GM12878 (cell line): ENCODE data around the gene DMBX1. TPM values are rescaled to one million over a fixed set of nuclear protein-coding genes. Genes with fewer than 3 reads are reported as not detected.

Experiments used
- ATAC-seq: fragments of 200-7000 bp; cut with Tn5 transposase; 3 replicates; pipeline ENCODE4 v1.9.1; 2020; ENCODE audit warnings: mild to moderate bottlenecking, moderate library complexity
- BruUV-seq: library from RNA; stranded (reverse); fragments of 400-500 nt; replicated peaks from 2 replicates; lab custom pipeline; 2021; lab: Mats Ljungman, UMichigan
- CTCF ChIA-PET: fragments of 300-600 bp; sonication (Branson Sonifier 250); formaldehyde crosslinking; extraction: SDS; loops from one replicate; lab custom pipeline; 2021; ENCODE audit warnings: inconsistent platforms; lab: Yijun Ruan, JAX
- POLR2A ChIA-PET: fragments of 350-600 bp; formaldehyde crosslinking; extraction: SDS; loops from one replicate; lab custom pipeline; 2021; ENCODE audit warnings: inconsistent platforms; lab: Charles Lee
- RAD21 ChIA-PET: fragments of 300-600 bp; sonication (Branson Sonifier 250); formaldehyde crosslinking; loops from one replicate; lab custom pipeline; 2023; ENCODE audit warnings: antibody characterized with exemption; ENCODE audit not compliant: unreplicated experiment; lab: Charles Lee
- SMC1A ChIA-PET: fragments of 300-600 bp; sonication (Branson Sonifier 250); formaldehyde crosslinking; loops from one replicate; lab custom pipeline; 2023; ENCODE audit not compliant: unreplicated experiment, uncharacterized antibody; lab: Charles Lee
- DNase-seq: peaks from one replicate; pipeline ENCODE4 v3.0.0-alpha.2; 2011; ENCODE audit warnings: low read depth, low spot score
- FAIRE-seq: peaks from 3 replicates; lab custom pipeline; 2011; peaks lifted over from hg19 to GRCh38; lab: Jason Lieb, UNC
- H2AFZ ChIP-seq: 2 replicates; pipeline ENCODE4 v1.6.0; 2011; ENCODE audit warnings: low read depth, low read length, control low read depth; ENCODE audit not compliant: control insufficient read depth
- H3K27ac ChIP-seq: 2 replicates; pipeline ENCODE4 v1.5.1; 2011; ENCODE audit warnings: control low read depth; ENCODE audit not compliant: control insufficient read depth, insufficient read depth
- H3K27me3 ChIP-seq, 2 experiments: replicated peaks in 1 of 2; 2 replicates each; pipeline versions ENCODE4 v1.6.0 to v1.6.1; 2011; ENCODE audit warnings: low read length in 1 of 2; ENCODE audit not compliant: control insufficient read depth in 2 of 2, insufficient read depth in 2 of 2
- H3K36me3 ChIP-seq, 2 experiments: 2 replicates each; pipeline ENCODE4 v1.5.1; 2011; ENCODE audit warnings: low read length in 1 of 2; ENCODE audit not compliant: control insufficient read depth in 2 of 2, insufficient read depth in 2 of 2
- H3K4me1 ChIP-seq: 2 replicates; pipeline ENCODE4 v1.6.1; 2011; ENCODE audit warnings: mild to moderate bottlenecking, low read length, moderate library complexity, mixed read lengths; ENCODE audit not compliant: control insufficient read depth, insufficient read depth
- H3K4me2 ChIP-seq: 2 replicates; pipeline ENCODE4 v1.6.0; 2011; ENCODE audit warnings: control low read depth; ENCODE audit not compliant: control insufficient read depth, insufficient read depth
- H3K4me3 ChIP-seq: fragments of 200-600 bp; sonication (generic); 2 replicates; pipeline ENCODE4 v1.5.1; 2016
- H3K79me2 ChIP-seq: 2 replicates; pipeline ENCODE4 v1.6.0; 2011; ENCODE audit warnings: low read length; ENCODE audit not compliant: control insufficient read depth, insufficient read depth
- H3K9ac ChIP-seq: 2 replicates; pipeline ENCODE4 v1.8.0; 2011; ENCODE audit warnings: low read length, control low read depth, mixed read lengths; ENCODE audit not compliant: control insufficient read depth, insufficient read depth
- H3K9me3 ChIP-seq: replicated peaks from 3 replicates; pipeline ENCODE4 v1.5.1; 2011; ENCODE audit warnings: mild to moderate bottlenecking, low read length; ENCODE audit not compliant: control insufficient read depth, insufficient read depth
- H4K20me1 ChIP-seq: 2 replicates; pipeline ENCODE4 v1.6.0; 2011; ENCODE audit not compliant: control insufficient read depth, insufficient read depth
- NFIC ChIP-seq: IDR thresholded peaks from 2 replicates; pipeline ENCODE4 v1.6.1; 2012; ENCODE audit warnings: low read depth, mild to moderate bottlenecking, inconsistent platforms, low read length, moderate library complexity
- SMC3 ChIP-seq: IDR thresholded peaks from 2 replicates; pipeline ENCODE4 v1.6.1; 2011; ENCODE audit warnings: low read length, improper control_type of control experiment, borderline replicate concordance
- ZNF384 ChIP-seq: IDR thresholded peaks from 2 replicates; pipeline ENCODE4 v1.6.1; 2012; ENCODE audit warnings: low read depth, mild to moderate bottlenecking, low read length, improper control_type of control experiment, borderline replicate concordance
- WGBS: methylation state at CpG from one replicate; pipeline ENCODE4 v1.1.6; 2016; ENCODE audit warnings: low lambda C conversion rate; ENCODE audit not compliant: insufficient replicate concordance, insufficient coverage; ENCODE audit errors: missing lambda C conversion rate; 5-methylcytosine and 5-hydroxymethylcytosine counted together
- in situ Hi-C: fragments of 300-500 bp; cut with MboI; formaldehyde crosslinking; loops from 9 replicates; pipeline ENCODE4 v1.14.3; 2018; ENCODE audit warnings: mixed read lengths
- intact Hi-C: fragments of 100-400 bp; cut with micrococcal nuclease; formaldehyde crosslinking; loops from one replicate; pipeline ENCODE4 v1.14.2; 2022; ENCODE audit not compliant: unreplicated experiment
- polyA plus RNA-seq, 11 experiments: library from polyadenylated mRNA; depleted of rRNA in 4 of 11; unstranded in 6 of 11; stranded (reverse) in 5 of 11; fragments of >200 nt; fragmentation: Nextera tagmentation in 4 of 11; fragmentation: Illumina TruSeq in 1 of 11; extraction: Ambion mirVana in 4 of 11; extraction: Trizol in 1 of 11; gene quantifications; 1 replicate in 1 of 11; 2 replicates in 10 of 11; pipeline versions ENCODE4 v1.2.1 to v1.2.3, GENCODE V29; 2011 to 2016; ENCODE audit warnings: inconsistent platforms in 2 of 11, missing spikeins in 2 of 11, low read depth in 1 of 11
- total RNA-seq, 4 experiments: library from RNA; depleted of rRNA in 3 of 4; stranded (reverse); fragments of >200 nt in 3 of 4; fragmentation: Illumina TruSeq in 1 of 4; extraction: Trizol in 1 of 4; gene quantifications; 2 replicates each; pipeline versions ENCODE4 v1.2.1 to v1.2.3, GENCODE V29; 2013 to 2021
- TF ChIP-seq, protein P1 (sequence below): fragments of 450-650 bp; IDR thresholded peaks from 2 replicates; pipeline ENCODE4 v1.6.1; 2017; ENCODE audit warnings: mild to moderate bottlenecking, moderate library complexity
- TF ChIP-seq, protein P2 (sequence below): fragments of 450-650 bp; IDR thresholded peaks from 2 replicates; pipeline ENCODE4 v1.6.1; 2016; ENCODE audit warnings: mild to moderate bottlenecking, moderate library complexity, borderline replicate concordance

Gene DMBX1
- total and polyA plus RNA-seq, 10 of the 15 experiments (the other 5 are each of a cell fraction or from before 2014, with no cell fraction given): 0.03 TPM; not detected in 9

DNA sequence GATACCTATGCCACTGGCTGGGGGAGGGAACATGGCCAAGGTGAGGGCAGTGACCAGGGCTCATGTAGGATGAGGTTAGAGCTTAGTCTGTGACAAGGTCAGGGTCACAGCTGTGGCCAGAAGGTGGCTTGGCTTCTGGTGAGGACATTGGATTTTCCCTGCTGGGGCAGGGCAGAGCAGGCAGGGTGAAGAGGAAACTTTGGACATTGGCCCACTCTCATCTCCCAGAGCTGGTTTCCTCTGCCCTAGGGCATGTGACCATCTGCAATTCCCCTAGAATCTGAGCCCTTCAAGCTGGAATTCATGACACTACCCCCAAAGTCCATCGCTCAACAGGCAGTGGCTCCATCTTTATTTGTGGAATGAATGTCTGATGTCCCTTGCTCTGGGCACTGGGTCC lies 5.3 kb downstream of the DMBX1 start:
- no peak for FAIRE-seq
- intact Hi-C loops: no loop called here
- Histone ChIP-seq H3K4me1 (no peaks in the 10 kb centered on the region), H3K9me3 (no peaks in the 10 kb centered on the region), H3K36me3 (no peaks in the 10 kb centered on the region), H3K27ac (no peak overlapping the region), H3K4me3 (no peak overlapping the region), H4K20me1 (no peaks in the 10 kb centered on the region), H3K27me3 (peaks cover 18 to 24% of the 10 kb centered on the region in 2 experiments), H3K9ac (no peak overlapping the region), H3K4me2 (no peak overlapping the region), H3K79me2 (no peaks in the 10 kb centered on the region), H2AFZ (no peak overlapping the region)
- in situ Hi-C loops: no loop called here
- WGBS: 13% methylated on average over 1 of the region's 1 CpG
- POLR2A ChIA-PET: no interaction called here
- no peak for ATAC-seq
- no peak for DNase-seq
- BruUV-seq: no TSS peak
- TF ChIP-seq, protein P1, sequence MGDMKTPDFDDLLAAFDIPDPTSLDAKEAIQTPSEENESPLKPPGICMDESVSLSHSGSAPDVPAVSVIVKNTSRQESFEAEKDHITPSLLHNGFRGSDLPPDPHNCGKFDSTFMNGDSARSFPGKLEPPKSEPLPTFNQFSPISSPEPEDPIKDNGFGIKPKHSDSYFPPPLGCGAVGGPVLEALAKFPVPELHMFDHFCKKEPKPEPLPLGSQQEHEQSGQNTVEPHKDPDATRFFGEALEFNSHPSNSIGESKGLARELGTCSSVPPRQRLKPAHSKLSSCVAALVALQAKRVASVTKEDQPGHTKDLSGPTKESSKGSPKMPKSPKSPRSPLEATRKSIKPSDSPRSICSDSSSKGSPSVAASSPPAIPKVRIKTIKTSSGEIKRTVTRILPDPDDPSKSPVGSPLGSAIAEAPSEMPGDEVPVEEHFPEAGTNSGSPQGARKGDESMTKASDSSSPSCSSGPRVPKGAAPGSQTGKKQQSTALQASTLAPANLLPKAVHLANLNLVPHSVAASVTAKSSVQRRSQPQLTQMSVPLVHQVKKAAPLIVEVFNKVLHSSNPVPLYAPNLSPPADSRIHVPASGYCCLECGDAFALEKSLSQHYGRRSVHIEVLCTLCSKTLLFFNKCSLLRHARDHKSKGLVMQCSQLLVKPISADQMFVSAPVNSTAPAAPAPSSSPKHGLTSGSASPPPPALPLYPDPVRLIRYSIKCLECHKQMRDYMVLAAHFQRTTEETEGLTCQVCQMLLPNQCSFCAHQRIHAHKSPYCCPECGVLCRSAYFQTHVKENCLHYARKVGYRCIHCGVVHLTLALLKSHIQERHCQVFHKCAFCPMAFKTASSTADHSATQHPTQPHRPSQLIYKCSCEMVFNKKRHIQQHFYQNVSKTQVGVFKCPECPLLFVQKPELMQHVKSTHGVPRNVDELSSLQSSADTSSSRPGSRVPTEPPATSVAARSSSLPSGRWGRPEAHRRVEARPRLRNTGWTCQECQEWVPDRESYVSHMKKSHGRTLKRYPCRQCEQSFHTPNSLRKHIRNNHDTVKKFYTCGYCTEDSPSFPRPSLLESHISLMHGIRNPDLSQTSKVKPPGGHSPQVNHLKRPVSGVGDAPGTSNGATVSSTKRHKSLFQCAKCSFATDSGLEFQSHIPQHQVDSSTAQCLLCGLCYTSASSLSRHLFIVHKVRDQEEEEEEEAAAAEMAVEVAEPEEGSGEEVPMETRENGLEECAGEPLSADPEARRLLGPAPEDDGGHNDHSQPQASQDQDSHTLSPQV: no peak
- no peak for TF ChIP-seq SMC3
- TF ChIP-seq NFIC: no peak
- no peak for TF ChIP-seq ZNF384
- TF ChIP-seq, protein P2, sequence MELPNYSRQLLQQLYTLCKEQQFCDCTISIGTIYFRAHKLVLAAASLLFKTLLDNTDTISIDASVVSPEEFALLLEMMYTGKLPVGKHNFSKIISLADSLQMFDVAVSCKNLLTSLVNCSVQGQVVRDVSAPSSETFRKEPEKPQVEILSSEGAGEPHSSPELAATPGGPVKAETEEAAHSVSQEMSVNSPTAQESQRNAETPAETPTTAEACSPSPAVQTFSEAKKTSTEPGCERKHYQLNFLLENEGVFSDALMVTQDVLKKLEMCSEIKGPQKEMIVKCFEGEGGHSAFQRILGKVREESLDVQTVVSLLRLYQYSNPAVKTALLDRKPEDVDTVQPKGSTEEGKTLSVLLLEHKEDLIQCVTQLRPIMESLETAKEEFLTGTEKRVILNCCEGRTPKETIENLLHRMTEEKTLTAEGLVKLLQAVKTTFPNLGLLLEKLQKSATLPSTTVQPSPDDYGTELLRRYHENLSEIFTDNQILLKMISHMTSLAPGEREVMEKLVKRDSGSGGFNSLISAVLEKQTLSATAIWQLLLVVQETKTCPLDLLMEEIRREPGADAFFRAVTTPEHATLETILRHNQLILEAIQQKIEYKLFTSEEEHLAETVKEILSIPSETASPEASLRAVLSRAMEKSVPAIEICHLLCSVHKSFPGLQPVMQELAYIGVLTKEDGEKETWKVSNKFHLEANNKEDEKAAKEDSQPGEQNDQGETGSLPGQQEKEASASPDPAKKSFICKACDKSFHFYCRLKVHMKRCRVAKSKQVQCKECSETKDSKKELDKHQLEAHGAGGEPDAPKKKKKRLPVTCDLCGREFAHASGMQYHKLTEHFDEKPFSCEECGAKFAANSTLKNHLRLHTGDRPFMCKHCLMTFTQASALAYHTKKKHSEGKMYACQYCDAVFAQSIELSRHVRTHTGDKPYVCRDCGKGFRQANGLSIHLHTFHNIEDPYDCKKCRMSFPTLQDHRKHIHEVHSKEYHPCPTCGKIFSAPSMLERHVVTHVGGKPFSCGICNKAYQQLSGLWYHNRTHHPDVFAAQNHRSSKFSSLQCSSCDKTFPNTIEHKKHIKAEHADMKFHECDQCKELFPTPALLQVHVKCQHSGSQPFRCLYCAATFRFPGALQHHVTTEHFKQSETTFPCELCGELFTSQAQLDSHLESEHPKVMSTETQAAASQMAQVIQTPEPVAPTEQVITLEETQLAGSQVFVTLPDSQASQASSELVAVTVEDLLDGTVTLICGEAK: no peak
- RAD21 ChIA-PET: no interaction called here
- CTCF ChIA-PET: interaction anchor here (0.9 to 2.2 kb wide), 5 partner anchors 17 to 53 kb away, joined by 3 to 5 read pairs (median 3); no protein-coding TSS in a partner anchor
- SMC1A ChIA-PET: interaction anchor here (1.0 kb wide), 1 partner anchor 336 kb away, joined by 3 read pairs; no protein-coding TSS in a partner anchor
